Measurements from ENCODE around the gene EPB41L1.

The EPB41L1 gene

DNA sequence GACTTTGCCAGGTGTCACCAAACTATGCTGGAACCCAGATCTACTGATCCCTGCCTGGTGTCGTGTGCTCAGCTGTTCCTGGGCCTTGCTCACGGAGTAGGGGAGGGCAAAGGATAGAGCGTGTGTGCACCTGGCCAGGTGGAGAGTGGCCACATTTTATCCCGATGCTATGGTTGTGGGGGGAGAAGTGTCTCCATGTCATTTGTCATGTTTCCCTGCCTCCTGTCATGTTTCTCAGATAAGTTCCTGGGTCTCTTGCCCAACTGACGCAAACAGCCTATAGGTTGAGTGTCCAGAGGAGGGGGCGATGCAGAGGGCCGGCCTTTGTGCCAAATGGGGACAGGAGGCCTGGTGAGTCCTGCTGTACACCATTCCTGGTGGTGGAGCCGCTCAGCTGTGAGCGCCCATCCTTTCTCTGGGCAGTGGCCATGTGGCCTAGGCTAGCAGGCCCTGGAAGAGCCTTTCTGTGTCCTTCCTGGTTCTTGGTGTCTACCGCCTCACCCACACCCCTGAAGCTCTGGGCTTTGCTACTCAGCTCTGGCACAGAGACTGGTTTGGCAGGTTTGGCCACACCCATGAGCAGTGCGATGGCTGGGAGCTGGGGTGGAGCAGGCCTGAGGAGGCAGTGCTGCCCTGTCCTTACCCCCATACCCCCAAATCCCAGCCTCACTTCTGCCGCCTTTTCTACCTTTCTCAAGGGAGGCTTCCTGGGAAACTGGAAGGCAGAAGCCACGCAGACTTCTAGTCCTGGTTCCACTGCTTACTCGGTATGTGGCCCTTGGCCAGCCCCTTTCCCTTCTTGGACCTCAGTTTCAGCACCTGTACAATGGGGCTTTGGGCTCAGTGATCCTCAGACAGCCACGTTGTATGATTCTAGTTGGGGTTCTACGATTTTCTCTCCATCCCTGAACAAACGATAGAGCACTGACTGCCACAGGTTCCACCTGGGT is 32.3 kb upstream of the EPB41L1 start:
- no peak overlapping the region for H3K4me3 ChIP-seq (replicated peaks; ENCODE audit: low read depth, low read length)
- TF ChIP-seq, protein P1, sequence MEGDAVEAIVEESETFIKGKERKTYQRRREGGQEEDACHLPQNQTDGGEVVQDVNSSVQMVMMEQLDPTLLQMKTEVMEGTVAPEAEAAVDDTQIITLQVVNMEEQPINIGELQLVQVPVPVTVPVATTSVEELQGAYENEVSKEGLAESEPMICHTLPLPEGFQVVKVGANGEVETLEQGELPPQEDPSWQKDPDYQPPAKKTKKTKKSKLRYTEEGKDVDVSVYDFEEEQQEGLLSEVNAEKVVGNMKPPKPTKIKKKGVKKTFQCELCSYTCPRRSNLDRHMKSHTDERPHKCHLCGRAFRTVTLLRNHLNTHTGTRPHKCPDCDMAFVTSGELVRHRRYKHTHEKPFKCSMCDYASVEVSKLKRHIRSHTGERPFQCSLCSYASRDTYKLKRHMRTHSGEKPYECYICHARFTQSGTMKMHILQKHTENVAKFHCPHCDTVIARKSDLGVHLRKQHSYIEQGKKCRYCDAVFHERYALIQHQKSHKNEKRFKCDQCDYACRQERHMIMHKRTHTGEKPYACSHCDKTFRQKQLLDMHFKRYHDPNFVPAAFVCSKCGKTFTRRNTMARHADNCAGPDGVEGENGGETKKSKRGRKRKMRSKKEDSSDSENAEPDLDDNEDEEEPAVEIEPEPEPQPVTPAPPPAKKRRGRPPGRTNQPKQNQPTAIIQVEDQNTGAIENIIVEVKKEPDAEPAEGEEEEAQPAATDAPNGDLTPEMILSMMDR (IDR thresholded peaks at IDR 0.05; ENCODE audit: low read depth, low read length, missing control alignments) = no peak
- DNase-seq (ENCODE audit: extremely low read depth, low read depth) = no peak

DNA sequence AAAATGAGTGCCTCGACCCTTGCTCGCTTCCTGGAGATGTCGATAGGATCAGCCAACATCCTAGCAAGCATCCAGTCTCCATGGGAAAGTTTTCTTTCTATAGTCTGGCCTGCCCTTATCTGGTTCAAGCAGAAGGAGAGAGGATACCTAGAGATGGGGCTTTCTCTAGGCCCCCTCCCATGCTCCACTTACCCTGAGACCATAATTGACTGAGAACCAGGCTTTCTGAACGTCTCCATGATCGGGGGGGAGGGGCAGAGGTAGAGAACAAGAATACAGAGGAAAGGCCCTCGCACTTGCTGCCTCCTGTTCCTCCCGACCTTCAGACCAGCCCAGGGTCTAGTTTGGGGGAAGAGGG is 31.6 kb upstream of the EPB41L1 start:
- no peak for DNase-seq (ENCODE audit: extremely low read depth, low read depth)
- TF ChIP-seq, protein P1 (IDR thresholded peaks at IDR 0.05; ENCODE audit: low read depth, low read length, missing control alignments) = no peak
- no peak overlapping the region for H3K4me3 ChIP-seq (replicated peaks; ENCODE audit: low read depth, low read length)

- H3K4me3 ChIP-seq (replicated peaks; ENCODE audit: low read depth, low read length) = no peak overlapping the region
- TF ChIP-seq, protein P1 (IDR thresholded peaks at IDR 0.05; ENCODE audit: low read depth, low read length, missing control alignments) = no peak
- DNase-seq (ENCODE audit: extremely low read depth, low read depth) = no peak
These were observed 29.4 kb upstream of the EPB41L1 start for GRCh38 chr20:36125097-36125496.

- TF ChIP-seq, protein P1 (IDR thresholded peaks at IDR 0.05; ENCODE audit: low read depth, low read length, missing control alignments) = no peak
- DNase-seq (ENCODE audit: extremely low read depth, low read depth) = no peak
- H3K4me3 ChIP-seq (replicated peaks; ENCODE audit: low read depth, low read length) = no peak overlapping the region
These were observed 27.6 kb upstream of the EPB41L1 start for GRCh38 chr20:36126836-36127527.

DNA sequence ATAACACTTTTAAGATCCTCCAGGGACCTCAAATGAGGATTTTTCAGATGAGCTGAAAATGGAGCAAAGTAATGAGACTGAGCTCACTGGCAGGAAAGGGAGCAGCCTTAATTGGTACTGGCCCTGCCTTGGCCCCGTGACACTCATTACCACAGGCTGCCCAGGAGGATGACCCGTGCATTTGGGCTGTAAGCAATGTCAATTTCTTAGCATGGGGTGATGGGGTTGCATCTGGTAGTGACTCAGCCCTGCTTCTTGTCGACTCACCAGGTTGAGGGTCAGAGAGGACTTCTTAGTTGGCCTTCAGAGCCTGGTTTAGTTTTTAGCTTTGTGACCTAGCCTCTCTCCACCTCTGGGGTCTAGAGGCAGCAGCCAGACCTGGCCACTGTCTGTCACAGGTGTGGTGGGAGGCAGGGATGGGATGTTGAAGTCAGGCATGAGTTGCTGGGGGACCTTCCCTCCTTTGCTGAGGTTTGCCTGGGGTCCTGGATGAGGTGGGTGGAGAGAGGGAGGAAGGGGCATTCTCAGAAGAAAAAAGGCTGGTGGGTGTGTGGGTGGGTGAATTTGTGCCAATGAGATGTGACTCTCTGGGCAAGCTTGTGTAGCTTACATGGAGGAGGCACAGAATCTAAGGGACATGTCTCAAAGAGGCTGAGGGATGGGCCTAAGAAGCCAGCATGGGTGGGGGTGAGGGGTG is 25.9 kb upstream of the EPB41L1 start:
- peak; percentile 49 for DNase-seq (ENCODE audit: extremely low read depth, low read depth)
- no peak overlapping the region for H3K4me3 ChIP-seq (replicated peaks; ENCODE audit: low read depth, low read length)

GRCh38 chr20:36129160-36129543 is 25.4 kb upstream of the EPB41L1 start:
- TF ChIP-seq, protein P1 (IDR thresholded peaks at IDR 0.05; ENCODE audit: low read depth, low read length, missing control alignments) = no peak
- DNase-seq (ENCODE audit: extremely low read depth, low read depth) = no peak
- H3K4me3 ChIP-seq (replicated peaks; ENCODE audit: low read depth, low read length) = no peak overlapping the region

More for the DNA sequence above, 25.9 kb upstream of the EPB41L1 start:
- TF ChIP-seq, protein P1 (IDR thresholded peaks at IDR 0.05; ENCODE audit: low read depth, low read length, missing control alignments) = no peak

Data from HFF-Myc (cell line).